Esophagus squamous epithelium (tissue), 4 donors: Measurements from ENCODE around the gene NUP133.

ENCODE experiments used
- POLR2A ChIP-seq, 4 donors: fragments of 450-650 bp; IDR thresholded peaks; one replicate each; pipeline ENCODE4 v1.6.1; 2017; ENCODE audit warnings: antibody characterized with exemption in 4 of 4, mild to moderate bottlenecking in 4 of 4, moderate library complexity in 3 of 4
- TF ChIP-seq, protein P1 (sequence below), 6 experiments: fragments of 450-650 bp in 4 of 6; fragments of 200-600 bp in 2 of 6; sonication (generic) in 2 of 6; IDR thresholded peaks; one replicate each; pipeline ENCODE4 v1.5.1; 2016 to 2019; ENCODE audit warnings: antibody characterized with exemption in 6 of 6, mild to moderate bottlenecking in 4 of 6, moderate library complexity in 4 of 6

- TF ChIP-seq, protein P1, sequence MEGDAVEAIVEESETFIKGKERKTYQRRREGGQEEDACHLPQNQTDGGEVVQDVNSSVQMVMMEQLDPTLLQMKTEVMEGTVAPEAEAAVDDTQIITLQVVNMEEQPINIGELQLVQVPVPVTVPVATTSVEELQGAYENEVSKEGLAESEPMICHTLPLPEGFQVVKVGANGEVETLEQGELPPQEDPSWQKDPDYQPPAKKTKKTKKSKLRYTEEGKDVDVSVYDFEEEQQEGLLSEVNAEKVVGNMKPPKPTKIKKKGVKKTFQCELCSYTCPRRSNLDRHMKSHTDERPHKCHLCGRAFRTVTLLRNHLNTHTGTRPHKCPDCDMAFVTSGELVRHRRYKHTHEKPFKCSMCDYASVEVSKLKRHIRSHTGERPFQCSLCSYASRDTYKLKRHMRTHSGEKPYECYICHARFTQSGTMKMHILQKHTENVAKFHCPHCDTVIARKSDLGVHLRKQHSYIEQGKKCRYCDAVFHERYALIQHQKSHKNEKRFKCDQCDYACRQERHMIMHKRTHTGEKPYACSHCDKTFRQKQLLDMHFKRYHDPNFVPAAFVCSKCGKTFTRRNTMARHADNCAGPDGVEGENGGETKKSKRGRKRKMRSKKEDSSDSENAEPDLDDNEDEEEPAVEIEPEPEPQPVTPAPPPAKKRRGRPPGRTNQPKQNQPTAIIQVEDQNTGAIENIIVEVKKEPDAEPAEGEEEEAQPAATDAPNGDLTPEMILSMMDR (IDR thresholded peaks at IDR 0.05) = no peak
- TF ChIP-seq POLR2A (IDR thresholded peaks at IDR 0.05) = no peak
Measured at GRCh38 chr1:229412056-229412455, 96.1 kb downstream of the NUP133 start.
